Measurements from ENCODE around the gene IKZF1. TPM values are rescaled to one million over a fixed set of nuclear protein-coding genes. Genes with fewer than 3 reads are reported as not detected.

Gene IKZF1
- total RNA-seq, 1 donor from 2014 or later, result 360 TPM

DNA sequence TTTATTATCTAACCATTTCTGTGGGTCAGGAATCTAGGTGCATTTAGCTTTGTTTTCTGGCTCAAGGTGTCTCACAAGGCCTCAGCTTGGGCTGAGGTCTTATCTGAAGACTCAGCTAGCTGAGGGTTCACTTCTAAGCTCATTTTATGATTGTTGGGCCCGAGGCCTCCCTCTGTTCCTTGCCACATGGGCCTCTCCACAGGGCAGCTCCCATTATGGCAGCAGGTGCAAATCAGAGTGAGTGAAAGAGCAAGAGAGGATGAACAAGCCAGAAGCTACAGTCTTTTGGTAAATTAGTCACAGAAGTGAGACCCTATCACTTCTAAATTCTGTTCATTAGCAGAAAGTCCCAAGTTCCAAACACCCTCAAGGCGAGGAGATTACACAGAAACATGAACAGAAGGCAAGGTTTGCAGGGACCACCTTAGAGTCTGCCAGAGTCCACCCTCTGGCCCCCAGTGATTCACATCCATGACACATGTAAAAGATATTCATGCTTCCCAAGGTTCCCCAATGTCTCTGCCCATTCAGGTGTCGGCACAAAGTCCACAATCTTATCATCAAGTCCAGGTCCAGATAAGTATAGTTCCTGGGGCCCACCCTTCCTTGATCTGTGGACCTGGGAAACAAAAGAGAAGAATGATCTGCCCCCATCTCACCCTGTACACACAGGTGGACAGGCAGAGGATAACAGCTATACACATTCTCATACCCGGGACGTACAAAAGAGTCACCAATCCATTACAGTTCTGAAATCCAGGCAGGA, 121.9 kb downstream of the IKZF1 start:
- Mint-ChIP-seq H3K4me3 (ENCODE audit: low read depth) (no peak overlapping the region), H3K36me3 (ENCODE audit: low read depth) (no peaks in the 10 kb centered on the region), H3K27me3 (ENCODE audit: low read depth) (no peaks in the 10 kb centered on the region), H3K4me1 (ENCODE audit: low read depth) (no peaks in the 10 kb centered on the region), H3K27ac (no peak overlapping the region), H3K9me3 (no peaks in the 10 kb centered on the region)
- intact Hi-C loops (cut with micrococcal nuclease), result no loop called here
- no peak for DNase-seq (ENCODE audit: low spot score)

DNA sequence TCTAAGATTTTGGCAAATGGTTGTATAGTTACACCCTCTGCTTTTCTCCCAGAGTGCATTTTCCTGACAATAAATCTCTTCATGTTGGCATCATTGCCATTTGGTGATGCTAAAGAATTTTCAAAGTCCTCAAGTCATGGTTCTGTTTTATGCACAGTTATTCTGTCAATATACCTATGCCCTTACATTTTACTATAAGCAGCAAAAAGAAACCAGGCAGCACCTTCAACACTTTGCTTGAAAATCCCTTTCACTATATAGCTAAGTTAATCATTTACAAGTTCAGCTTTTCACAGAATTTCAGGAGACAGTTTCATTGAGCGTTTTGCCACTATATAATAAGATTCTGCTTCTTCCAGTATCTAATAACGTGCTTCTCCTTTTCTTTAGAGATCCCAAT, 123.0 kb downstream of the IKZF1 start:
- Mint-ChIP-seq H3K9me3 (no peaks in the 10 kb centered on the region), H3K27ac (no peak overlapping the region), H3K36me3 (ENCODE audit: low read depth) (no peaks in the 10 kb centered on the region), H3K4me3 (ENCODE audit: low read depth) (no peak overlapping the region), H3K4me1 (ENCODE audit: low read depth) (no peaks in the 10 kb centered on the region), H3K27me3 (ENCODE audit: low read depth) (no peaks in the 10 kb centered on the region)
- intact Hi-C loops (cut with micrococcal nuclease), result no loop called here
- DNase-seq (ENCODE audit: low spot score), result no peak

DNA sequence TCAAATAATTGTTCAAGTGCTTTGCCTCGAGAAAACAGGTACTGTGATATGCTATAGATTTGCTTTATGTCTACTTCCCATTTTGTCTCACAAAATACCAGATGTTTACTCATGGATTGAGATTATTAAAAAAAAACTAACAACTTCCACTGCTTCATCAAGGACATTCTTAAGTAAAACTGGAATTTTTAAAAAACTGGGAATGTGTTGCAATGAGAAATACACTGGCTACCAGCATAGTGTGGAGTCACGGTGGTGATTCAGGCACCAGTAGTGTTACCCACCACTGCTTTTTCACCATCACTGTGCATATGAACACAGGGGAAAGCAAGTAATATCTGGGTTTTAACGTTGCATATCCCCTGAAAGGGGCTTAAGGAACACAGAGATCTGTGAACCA, 124.4 kb downstream of the IKZF1 start:
- Mint-ChIP-seq H3K4me3 (ENCODE audit: low read depth) (no peak overlapping the region), H3K4me1 (ENCODE audit: low read depth) (no peaks in the 10 kb centered on the region), H3K27me3 (ENCODE audit: low read depth) (no peaks in the 10 kb centered on the region), H3K9me3 (no peaks in the 10 kb centered on the region), H3K27ac (no peak overlapping the region), H3K36me3 (ENCODE audit: low read depth) (no peaks in the 10 kb centered on the region)
- intact Hi-C loops (cut with micrococcal nuclease), result no loop called here
- DNase-seq (ENCODE audit: low spot score), result no peak

DNA sequence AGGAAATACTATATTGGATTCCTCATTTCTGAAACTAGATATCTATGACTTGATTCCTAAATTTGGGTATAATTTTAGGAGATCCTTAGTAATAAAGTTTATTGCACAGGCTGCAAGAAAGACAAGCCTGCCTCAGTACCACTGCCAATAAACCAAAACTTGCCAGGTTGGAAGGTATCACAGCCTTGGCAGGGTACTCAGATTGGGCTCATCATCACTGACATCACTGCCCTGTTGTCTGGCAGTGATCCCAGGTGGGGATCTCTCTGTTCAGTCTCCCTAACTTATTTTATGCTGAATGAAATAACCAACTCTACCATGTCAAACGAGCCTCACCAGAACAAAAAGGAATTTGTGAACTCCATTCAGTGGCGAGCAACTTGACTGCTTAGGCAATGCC, 126.8 kb downstream of the IKZF1 start:
- Mint-ChIP-seq H3K9me3 (no peaks in the 10 kb centered on the region), H3K27ac (no peak overlapping the region), H3K4me3 (ENCODE audit: low read depth) (no peak overlapping the region), H3K4me1 (ENCODE audit: low read depth) (no peaks in the 10 kb centered on the region), H3K36me3 (ENCODE audit: low read depth) (peaks cover 5% of the 10 kb centered on the region), H3K27me3 (ENCODE audit: low read depth) (no peaks in the 10 kb centered on the region)
- intact Hi-C loops (cut with micrococcal nuclease), result no loop called here
- no peak for DNase-seq (ENCODE audit: low spot score)

DNA sequence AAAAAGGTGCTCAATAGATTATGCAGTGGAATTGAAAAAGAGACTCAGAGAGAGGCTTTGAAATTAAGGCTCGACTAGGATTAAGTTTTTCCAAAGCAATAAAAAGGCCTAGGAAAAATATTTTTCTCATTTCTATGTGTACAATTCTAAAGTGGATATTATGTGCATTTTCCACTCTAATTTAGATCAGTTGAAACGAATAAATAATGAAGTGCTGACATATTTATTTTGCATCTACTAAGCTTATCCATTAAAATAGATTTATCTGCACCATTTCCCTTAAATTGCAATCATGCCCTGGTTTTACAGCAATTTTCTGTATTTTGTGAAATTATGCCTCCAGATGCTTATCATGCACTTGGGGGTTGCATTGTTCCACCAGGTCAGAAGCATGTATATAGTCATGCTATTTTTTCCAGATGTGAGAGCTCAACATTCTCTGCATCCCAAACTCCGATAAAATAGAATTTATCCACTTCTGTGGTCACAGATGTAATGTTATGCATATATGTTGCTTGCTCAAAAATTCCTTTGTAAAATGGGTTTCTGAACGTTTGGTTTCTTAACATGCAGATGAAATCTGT, 127.3 kb downstream of the IKZF1 start:
- intact Hi-C loops (cut with micrococcal nuclease), result no loop called here
- no peaks in the 10 kb centered on the region for H3K27me3 Mint-ChIP-seq (ENCODE audit: low read depth)
- no peaks in the 10 kb centered on the region for H3K4me1 Mint-ChIP-seq (ENCODE audit: low read depth)
- H3K27ac Mint-ChIP-seq, result no peak overlapping the region
- no peaks in the 10 kb centered on the region for H3K9me3 Mint-ChIP-seq
- DNase-seq (ENCODE audit: low spot score), result no peak
- H3K36me3 Mint-ChIP-seq (ENCODE audit: low read depth), result peaks cover 7% of the 10 kb centered on the region
- H3K4me3 Mint-ChIP-seq (ENCODE audit: low read depth), result no peak overlapping the region

DNA sequence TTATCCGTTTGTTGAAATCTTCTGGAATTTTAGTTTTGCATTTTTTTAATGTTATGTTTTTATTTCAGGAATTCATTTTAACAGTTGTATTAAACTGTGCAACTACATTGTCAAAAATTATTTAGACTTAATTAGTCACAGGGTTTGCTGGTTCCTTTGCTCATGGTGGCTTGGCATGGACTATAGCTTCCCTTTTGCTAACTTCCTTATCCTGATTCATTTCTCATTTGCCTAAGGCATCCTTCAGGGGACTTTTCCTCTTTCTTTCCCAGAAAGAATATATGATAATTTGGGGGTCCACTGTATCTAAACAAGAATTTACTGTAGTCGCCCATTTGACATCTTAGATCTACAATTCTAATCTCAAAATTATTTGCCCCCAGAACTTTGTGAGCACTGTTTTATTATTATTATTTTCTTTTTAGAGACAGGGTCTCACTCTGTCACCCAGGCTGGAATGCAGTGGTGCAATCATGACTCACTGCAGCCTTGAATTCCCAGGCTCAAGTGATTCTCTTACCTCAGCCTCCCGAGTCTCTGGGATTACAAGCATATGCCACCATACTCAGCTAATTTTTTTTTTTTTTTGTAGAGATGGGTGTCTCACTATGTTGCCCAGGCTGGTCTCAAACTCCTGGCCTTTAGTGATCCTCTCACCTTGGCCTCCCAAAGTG, 131.8 kb downstream of the IKZF1 start:
- no peaks in the 10 kb centered on the region for H3K9me3 Mint-ChIP-seq
- no peak overlapping the region for H3K27ac Mint-ChIP-seq
- intact Hi-C loops (cut with micrococcal nuclease), result no loop called here
- H3K27me3 Mint-ChIP-seq (ENCODE audit: low read depth), result no peaks in the 10 kb centered on the region
- no peak overlapping the region for H3K4me3 Mint-ChIP-seq (ENCODE audit: low read depth)
- no peak for DNase-seq (ENCODE audit: low spot score)
- peaks cover 45% of the 10 kb centered on the region for H3K36me3 Mint-ChIP-seq (ENCODE audit: low read depth)
- no peaks in the 10 kb centered on the region for H3K4me1 Mint-ChIP-seq (ENCODE audit: low read depth)

GRCh38 chr7:50446542-50446960, 142.0 kb downstream of the IKZF1 start:
- Mint-ChIP-seq H3K27ac (peak overlapping the region; percentile 38), H3K9me3 (no peaks in the 10 kb centered on the region), H3K36me3 (ENCODE audit: low read depth) (peaks cover 57% of the 10 kb centered on the region), H3K4me1 (ENCODE audit: low read depth) (peaks cover 61% of the 10 kb centered on the region), H3K27me3 (ENCODE audit: low read depth) (no peaks in the 10 kb centered on the region), H3K4me3 (ENCODE audit: low read depth) (no peak overlapping the region)
- intact Hi-C loops (cut with micrococcal nuclease), result loop anchor here (5.0 kb wide), 5 partner anchors 104 to 676 kb away; no protein-coding TSS in a partner anchor
- DNase-seq (ENCODE audit: low spot score), result no peak

GRCh38 chr7:50448823-50449222, 144.3 kb downstream of the IKZF1 start:
- Mint-ChIP-seq H3K4me1 (ENCODE audit: low read depth) (peaks cover 50% of the 10 kb centered on the region), H3K27ac (peak overlapping the region; percentile 71), H3K36me3 (ENCODE audit: low read depth) (peaks cover 41% of the 10 kb centered on the region), H3K27me3 (ENCODE audit: low read depth) (no peaks in the 10 kb centered on the region), H3K9me3 (no peaks in the 10 kb centered on the region), H3K4me3 (ENCODE audit: low read depth) (peak overlapping the region; percentile 86)
- DNase-seq (ENCODE audit: low spot score), result no peak
- intact Hi-C loops (cut with micrococcal nuclease), result loop anchor here (1.0 to 5.0 kb wide), 7 partner anchors 52 to 673 kb away; no protein-coding TSS in a partner anchor

- no peaks in the 10 kb centered on the region for H3K9me3 Mint-ChIP-seq
- peak overlapping the region; percentile 71 for H3K27ac Mint-ChIP-seq
- H3K4me1 Mint-ChIP-seq (ENCODE audit: low read depth), result peaks cover 43% of the 10 kb centered on the region
- H3K4me3 Mint-ChIP-seq (ENCODE audit: low read depth), result peak overlapping the region; percentile 86
- peaks cover 35% of the 10 kb centered on the region for H3K36me3 Mint-ChIP-seq (ENCODE audit: low read depth)
- no peak for DNase-seq (ENCODE audit: low spot score)
- intact Hi-C loops (cut with micrococcal nuclease), result loop anchor here (1.0 to 5.0 kb wide), 7 partner anchors 52 to 673 kb away; no protein-coding TSS in a partner anchor
- no peaks in the 10 kb centered on the region for H3K27me3 Mint-ChIP-seq (ENCODE audit: low read depth)
Observed at GRCh38 chr7:50449501-50449880, 145.0 kb downstream of the IKZF1 start.

DNA sequence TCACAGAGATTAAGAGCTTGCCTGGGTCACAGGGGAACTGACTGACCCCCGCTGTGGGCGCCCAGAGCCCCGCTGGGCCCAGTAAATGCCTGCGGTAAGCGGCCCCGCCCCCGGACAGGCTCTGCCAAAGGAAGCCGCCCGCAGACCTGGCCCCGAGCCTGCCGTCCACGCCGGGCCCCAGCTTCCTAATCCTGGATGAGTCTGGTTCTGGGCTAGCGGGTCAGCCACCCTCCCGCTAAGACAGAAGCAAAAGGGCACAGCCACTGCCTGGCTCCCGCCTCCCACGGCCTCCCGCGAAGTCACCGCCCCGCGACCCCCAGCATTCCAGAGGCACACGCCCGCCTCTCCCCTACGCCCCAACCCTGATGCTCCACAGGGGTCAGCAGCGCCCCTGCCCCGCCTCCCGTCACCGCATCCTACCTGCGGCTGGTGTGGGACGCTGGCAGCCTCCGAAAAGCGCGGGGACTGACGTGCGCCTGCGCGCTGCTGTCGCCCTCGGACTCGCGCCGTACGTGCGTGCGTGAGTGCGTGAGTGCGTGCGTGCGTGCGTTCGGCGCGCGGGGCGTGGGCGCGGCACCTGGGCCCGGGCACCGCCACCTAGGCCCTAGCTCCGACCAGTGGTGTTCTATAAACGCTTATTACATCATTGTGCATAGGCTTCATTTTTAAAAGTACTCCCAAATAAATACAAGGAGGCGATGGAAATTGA, 145.5 kb downstream of the IKZF1 start, which contains the start of gene FIGNL1:
FIGNL1 (minus strand) TSS at position 470 of the 709 bp plus-strand sequence. CDS start 3,063 bp downstream, outside the sequence.
- Mint-ChIP-seq H3K36me3 (ENCODE audit: low read depth) (peaks cover 30% of the 10 kb centered on the region), H3K4me3 (ENCODE audit: low read depth) (peak within 1 kb of the TSS; percentile 86), H3K27ac (peak within 1 kb of the TSS; percentile 71), H3K9me3 (no peaks in the 10 kb centered on the region), H3K4me1 (ENCODE audit: low read depth) (peaks cover 41% of the 10 kb centered on the region), H3K27me3 (ENCODE audit: low read depth) (no peaks in the 10 kb centered on the region)
- DNase-seq (ENCODE audit: low spot score), result peak; percentile 81
- intact Hi-C loops (cut with micrococcal nuclease), result loop anchor here (1.0 to 5.0 kb wide), 8 partner anchors 53 to 672 kb away; no protein-coding TSS in a partner anchor

GRCh38 chr7:50450590-50451032, 146.1 kb downstream of the IKZF1 start:
- Mint-ChIP-seq H3K4me3 (ENCODE audit: low read depth) (peak overlapping the region; percentile 86), H3K4me1 (ENCODE audit: low read depth) (peaks cover 35% of the 10 kb centered on the region), H3K27me3 (ENCODE audit: low read depth) (peaks cover 3% of the 10 kb centered on the region), H3K27ac (peak overlapping the region; percentile 71), H3K9me3 (no peaks in the 10 kb centered on the region), H3K36me3 (ENCODE audit: low read depth) (peaks cover 25% of the 10 kb centered on the region)
- peak; percentile 16 for DNase-seq (ENCODE audit: low spot score)
- intact Hi-C loops (cut with micrococcal nuclease), result loop anchor here (1.0 kb wide), 1 partner anchor 57 kb away; no protein-coding TSS in a partner anchor
